ENCODE results near the gene CAPN1. TPM values are rescaled to one million over a fixed set of nuclear protein-coding genes. Genes with fewer than 3 reads are reported as not detected.

Gene CAPN1
- polyA plus RNA-seq, 1 of the 3 experiments (the other 2 are of a cell fraction): 92.2 TPM

DNA sequence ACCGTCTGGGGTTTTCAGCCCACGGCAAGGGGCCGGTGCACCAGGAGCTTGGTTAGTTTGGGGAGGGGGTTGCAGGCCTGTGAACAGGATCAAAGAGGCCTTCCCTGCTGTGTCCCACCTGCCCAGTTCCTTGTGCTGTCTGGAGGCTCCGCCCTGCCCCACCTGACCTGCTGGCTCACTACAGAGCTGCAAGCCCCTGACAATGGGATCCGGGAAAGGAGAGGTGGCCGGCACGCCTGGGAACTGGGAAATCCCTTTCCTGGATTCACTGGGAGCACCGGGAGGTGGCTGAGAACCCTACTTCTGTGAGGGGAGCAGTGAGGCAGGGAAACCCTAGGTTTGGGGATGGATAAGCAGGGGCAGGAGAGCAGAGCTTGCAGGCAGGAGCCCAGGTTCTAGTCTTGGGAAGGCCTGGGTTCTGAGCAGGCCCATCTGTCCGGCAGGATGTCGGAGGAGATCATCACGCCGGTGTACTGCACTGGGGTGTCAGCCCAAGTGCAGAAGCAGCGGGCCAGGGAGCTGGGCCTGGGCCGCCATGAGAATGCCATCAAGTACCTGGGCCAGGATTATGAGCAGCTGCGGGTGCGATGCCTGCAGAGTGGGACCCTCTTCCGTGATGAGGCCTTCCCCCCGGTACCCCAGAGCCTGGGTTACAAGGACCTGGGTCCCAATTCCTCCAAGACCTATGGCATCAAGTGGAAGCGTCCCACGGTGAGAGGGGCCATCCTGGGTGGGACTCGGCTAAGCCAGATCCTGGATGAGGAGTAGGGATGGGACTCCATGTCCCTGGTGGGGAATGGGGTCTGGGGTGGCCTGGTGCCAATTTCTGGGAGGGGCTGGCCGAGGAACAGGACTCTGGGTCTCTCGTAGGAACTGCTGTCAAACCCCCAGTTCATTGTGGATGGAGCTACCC is 786 bp downstream of the CAPN1 start:
- Histone ChIP-seq H3K4me1 (ENCODE audit: control insufficient read depth in 1 of 2, insufficient read depth in 2 of 2, low read depth in 1 of 2, low read length in 1 of 2) (peaks cover 0 to 18% of the 10 kb centered on the region in 2 experiments; a peak in 2 of 4 replicates), H3K4me2 (peak overlapping the region; percentile 98), H2AFZ (ENCODE audit: low read depth) (0 out of 2 replicates have a peak overlapping the region, but pooled peaks have one; percentile 63), H4K20me1 (ENCODE audit: insufficient read depth) (peaks cover 5% of the 10 kb centered on the region; the same call in 1 of the 2 replicates), H3K79me2 (ENCODE audit: insufficient read depth) (peaks cover 51% of the 10 kb centered on the region), H3K4me3 (ENCODE audit: low read depth in 2 of 2, low read length in 1 of 2) (peak overlapping the region; percentile 95 to 98), H3K9me3 (no peaks in the 10 kb centered on the region), H3K36me3 (replicated peaks in 1 of 2; ENCODE audit: control insufficient read depth in 1 of 2, insufficient read depth in 2 of 2, low read length in 1 of 2) (peaks cover 0 to 28% of the 10 kb centered on the region in 2 experiments), H3F3A (replicated peaks; ENCODE audit: insufficient read depth) (no peaks in the 10 kb centered on the region), H3K27ac (ENCODE audit: low read depth in 2 of 2, low read length in 1 of 2) (peak overlapping the region; percentile 22 to 75; a peak in 3 of 4 replicates), H3K27me3 (ENCODE audit: insufficient read depth) (no peaks in the 10 kb centered on the region), H3K9me2 (no peaks in the 10 kb centered on the region), H3K9ac (peak overlapping the region; percentile 93)
- ChIA-PET POLR2A (interaction anchor here (1.7 to 3.3 kb wide), 4 partner anchors 48 to 71 kb away, joined by 4 to 25 read pairs (median 8); partner anchors contain the start of genes FAU, MRPL49, SYVN1 and TM7SF2), CTCF (interaction anchor here (0.7 to 4.8 kb wide), 18 partner anchors 9 to 170 kb away, joined by 3 to 46 read pairs (median 5); partner anchors contain the start of genes ARL2, FAU, MRPL49 and SYVN1)
- 72% methylated on average over 11 of the region's 23 CpGs for WGBS (ENCODE audit: low lambda C conversion rate)
- DNase-seq: no peak
- TF ChIP-seq, protein P1, sequence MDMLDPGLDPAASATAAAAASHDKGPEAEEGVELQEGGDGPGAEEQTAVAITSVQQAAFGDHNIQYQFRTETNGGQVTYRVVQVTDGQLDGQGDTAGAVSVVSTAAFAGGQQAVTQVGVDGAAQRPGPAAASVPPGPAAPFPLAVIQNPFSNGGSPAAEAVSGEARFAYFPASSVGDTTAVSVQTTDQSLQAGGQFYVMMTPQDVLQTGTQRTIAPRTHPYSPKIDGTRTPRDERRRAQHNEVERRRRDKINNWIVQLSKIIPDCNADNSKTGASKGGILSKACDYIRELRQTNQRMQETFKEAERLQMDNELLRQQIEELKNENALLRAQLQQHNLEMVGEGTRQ (IDR thresholded peaks at IDR 0.05; ENCODE audit: borderline replicate concordance, low read depth, low read length): no peak
- TF ChIP-seq EZH2phosphoT487 (IDR thresholded peaks at IDR 0.05; ENCODE audit: borderline replicate concordance, low read depth) (no peak), MXI1 (IDR thresholded peaks at IDR 0.05; ENCODE audit: low read depth, low read length) (no peak), FOSL2 (IDR thresholded peaks at IDR 0.05; ENCODE audit: borderline replicate concordance, low read depth) (no peak), SIN3A (IDR thresholded peaks at IDR 0.05; ENCODE audit: borderline replicate concordance, low read depth, low read length) (no peak), TCF12 (IDR thresholded peaks at IDR 0.05) (no peak)
- TF ChIP-seq, protein P2, sequence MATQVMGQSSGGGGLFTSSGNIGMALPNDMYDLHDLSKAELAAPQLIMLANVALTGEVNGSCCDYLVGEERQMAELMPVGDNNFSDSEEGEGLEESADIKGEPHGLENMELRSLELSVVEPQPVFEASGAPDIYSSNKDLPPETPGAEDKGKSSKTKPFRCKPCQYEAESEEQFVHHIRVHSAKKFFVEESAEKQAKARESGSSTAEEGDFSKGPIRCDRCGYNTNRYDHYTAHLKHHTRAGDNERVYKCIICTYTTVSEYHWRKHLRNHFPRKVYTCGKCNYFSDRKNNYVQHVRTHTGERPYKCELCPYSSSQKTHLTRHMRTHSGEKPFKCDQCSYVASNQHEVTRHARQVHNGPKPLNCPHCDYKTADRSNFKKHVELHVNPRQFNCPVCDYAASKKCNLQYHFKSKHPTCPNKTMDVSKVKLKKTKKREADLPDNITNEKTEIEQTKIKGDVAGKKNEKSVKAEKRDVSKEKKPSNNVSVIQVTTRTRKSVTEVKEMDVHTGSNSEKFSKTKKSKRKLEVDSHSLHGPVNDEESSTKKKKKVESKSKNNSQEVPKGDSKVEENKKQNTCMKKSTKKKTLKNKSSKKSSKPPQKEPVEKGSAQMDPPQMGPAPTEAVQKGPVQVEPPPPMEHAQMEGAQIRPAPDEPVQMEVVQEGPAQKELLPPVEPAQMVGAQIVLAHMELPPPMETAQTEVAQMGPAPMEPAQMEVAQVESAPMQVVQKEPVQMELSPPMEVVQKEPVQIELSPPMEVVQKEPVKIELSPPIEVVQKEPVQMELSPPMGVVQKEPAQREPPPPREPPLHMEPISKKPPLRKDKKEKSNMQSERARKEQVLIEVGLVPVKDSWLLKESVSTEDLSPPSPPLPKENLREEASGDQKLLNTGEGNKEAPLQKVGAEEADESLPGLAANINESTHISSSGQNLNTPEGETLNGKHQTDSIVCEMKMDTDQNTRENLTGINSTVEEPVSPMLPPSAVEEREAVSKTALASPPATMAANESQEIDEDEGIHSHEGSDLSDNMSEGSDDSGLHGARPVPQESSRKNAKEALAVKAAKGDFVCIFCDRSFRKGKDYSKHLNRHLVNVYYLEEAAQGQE (IDR thresholded peaks at IDR 0.05; ENCODE audit: low read depth, low read length): no peak
